A549 treated with dexamethasone at 1 μM for 4 hours (cell line): ENCODE data around the gene OTC. TPM values are rescaled to one million over a fixed set of nuclear protein-coding genes. Genes with fewer than 3 reads are reported as not detected.

ENCODE experiments used
- total RNA-seq: library from RNA; stranded (reverse); fragments of 200-300 nt; extraction: Qiagen RNA extraction; gene quantifications from 5 replicates; pipeline ENCODE4 v1.2.3, GENCODE V29; 2022

The OTC gene
- not detected in 5 replicates for total RNA-seq

DNA sequence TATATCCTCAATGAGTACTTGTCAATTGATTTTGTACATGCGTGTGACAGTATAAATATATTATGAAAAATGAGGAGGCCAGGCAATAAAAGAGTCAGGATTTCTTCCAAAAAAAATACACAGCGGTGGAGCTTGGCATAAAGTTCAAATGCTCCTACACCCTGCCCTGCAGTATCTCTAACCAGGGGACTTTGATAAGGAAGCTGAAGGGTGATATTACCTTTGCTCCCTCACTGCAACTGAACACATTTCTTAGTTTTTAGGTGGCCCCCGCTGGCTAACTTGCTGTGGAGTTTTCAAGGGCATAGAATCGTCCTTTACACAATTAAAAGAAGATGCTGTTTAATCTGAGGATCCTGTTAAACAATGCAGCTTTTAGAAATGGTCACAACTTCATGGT, at the start of gene OTC:
TSS of gene OTC (plus strand) at position 243 of the 400 bp plus-strand sequence. CDS start at position 336, 93 bp downstream.

DNA sequence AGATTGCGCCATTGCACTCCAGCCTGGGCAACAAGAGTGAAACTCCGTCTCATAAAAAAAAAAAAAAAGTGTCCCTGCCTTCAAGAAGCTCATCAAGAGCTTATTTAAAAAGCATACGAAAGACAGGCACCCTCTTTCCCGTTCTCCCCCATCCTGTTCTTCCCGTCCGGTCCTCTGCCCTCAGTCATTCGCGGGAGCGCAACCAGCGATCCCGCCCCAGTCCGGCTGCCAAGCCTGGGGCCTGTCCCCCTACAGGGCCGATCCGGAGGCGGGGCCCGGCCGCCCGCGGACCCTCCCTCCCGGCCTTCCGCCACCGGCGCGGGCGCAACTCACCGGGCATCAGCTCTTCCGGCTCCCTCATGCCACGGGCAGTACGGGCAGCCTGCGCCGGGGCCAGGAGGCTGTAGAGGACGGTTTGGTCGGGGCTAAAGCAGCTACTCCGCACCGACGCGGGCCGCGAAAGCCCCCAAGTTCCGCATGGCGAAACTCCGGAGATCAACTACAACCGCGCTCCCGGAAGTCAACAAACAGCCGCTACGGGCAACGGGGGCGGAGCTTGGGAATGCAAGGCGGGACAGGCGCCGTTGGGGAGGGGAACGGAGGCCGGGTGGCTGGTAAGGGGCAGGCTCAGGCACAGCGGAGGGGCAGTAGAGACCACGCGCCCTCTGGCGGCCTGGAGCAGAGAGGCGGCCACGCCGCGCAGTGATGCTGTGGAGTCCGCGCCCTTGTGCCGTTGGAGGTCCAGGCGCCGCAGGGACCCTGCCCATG, 25.2 kb upstream of the OTC start, which contains the start of gene RPGR:
TSS of gene RPGR (minus strand) at position 503 of the 768 bp plus-strand sequence. CDS start at position 361, 142 bp downstream.

Other genes starting within 250 kb of the OTC start
- 8.1 to 9.8 TPM (median 8.7 TPM) in 5 replicates for gene SRPX, start 131.7 kb upstream of the OTC start, total RNA-seq
- gene RPGR, start 25.1 kb upstream of the OTC start, total RNA-seq = 12.4 to 16.5 TPM (median 15.4 TPM) in 5 replicates
- 2.4 to 3.0 TPM (median 2.7 TPM) in 5 replicates for gene TSPAN7, start 208.9 kb downstream of the OTC start, total RNA-seq